GM23338 (cell line): ENCODE results near the gene ZFHX3. TPM values are rescaled to one million over a fixed set of nuclear protein-coding genes. Genes with fewer than 3 reads are reported as not detected.

Experiments
- ATAC-seq: fragments of 200-7000 bp; cut with Tn5 transposase; 3 replicates; pipeline ENCODE4 v1.9.1; 2020
- DNase-seq: peaks from one replicate; pipeline ENCODE4 v3.0.0-alpha.2; 2015; ENCODE audit warnings: low spot score
- H2AFZ ChIP-seq: fragments of 200-600 bp; sonication (generic); 2 replicates; pipeline ENCODE4 v1.8.0; 2016; ENCODE audit warnings: antibody characterized with exemption, mild to moderate bottlenecking, moderate library complexity
- H3F3A ChIP-seq: fragments of 200-600 bp; sonication (generic); replicated peaks from 2 replicates; pipeline ENCODE4 v1.8.0; 2017; ENCODE audit warnings: antibody characterized with exemption, mixed run types, low read depth
- H3K27ac ChIP-seq: fragments of 200-600 bp; sonication (generic); 2 replicates; pipeline ENCODE4 v1.6.1; 2016; ENCODE audit warnings: low read depth
- H3K27me3 ChIP-seq: fragments of 200-600 bp; sonication (generic); 2 replicates; pipeline ENCODE4 v1.8.0; 2016; ENCODE audit warnings: mild to moderate bottlenecking, mixed run types, moderate library complexity; ENCODE audit not compliant: insufficient read depth
- H3K36me3 ChIP-seq: fragments of 200-600 bp; sonication (generic); 2 replicates; pipeline ENCODE4 v1.8.0; 2016; ENCODE audit warnings: mild to moderate bottlenecking; ENCODE audit not compliant: insufficient read depth
- H3K4me1 ChIP-seq: fragments of 200-600 bp; sonication (generic); 2 replicates; pipeline ENCODE4 v1.8.0; 2016; ENCODE audit warnings: mild to moderate bottlenecking, moderate library complexity; ENCODE audit not compliant: insufficient read depth
- H3K4me2 ChIP-seq: fragments of 200-600 bp; sonication (generic); 2 replicates; pipeline ENCODE4 v1.7.1; 2017; ENCODE audit warnings: mixed run types
- H3K4me3 ChIP-seq: fragments of 200-600 bp; sonication (generic); 2 replicates; pipeline ENCODE4 v1.6.1; 2016; ENCODE audit warnings: mixed run types
- H3K79me2 ChIP-seq: fragments of 200-600 bp; sonication (generic); replicated peaks from 2 replicates; pipeline ENCODE4 v1.8.0; 2017; ENCODE audit warnings: mild to moderate bottlenecking; ENCODE audit not compliant: insufficient read depth
- H3K9me2 ChIP-seq: fragments of 200-600 bp; sonication (generic); 2 replicates; pipeline ENCODE4 v1.8.0; 2017; ENCODE audit not compliant: insufficient read depth
- H4K20me1 ChIP-seq: fragments of 200-600 bp; sonication (generic); replicated peaks from 2 replicates; pipeline ENCODE4 v1.8.0; 2017; ENCODE audit warnings: mild to moderate bottlenecking; ENCODE audit not compliant: insufficient read depth
- H3K27ac Mint-ChIP-seq: 2 replicates; pipeline ENCODE4 v1.8.0; 2020; ENCODE audit warnings: inconsistent platforms, mild to moderate bottlenecking, moderate library complexity, mixed read lengths
- H3K27me3 Mint-ChIP-seq: 3 replicates; pipeline ENCODE4 v1.8.0; 2022; ENCODE audit warnings: low read depth, mild to moderate bottlenecking, moderate library complexity, mixed read lengths, inconsistent platforms; ENCODE audit not compliant: insufficient read depth, poor library complexity
- H3K36me3 Mint-ChIP-seq: 3 replicates; pipeline ENCODE4 v1.8.0; 2021; ENCODE audit warnings: low read depth, mild to moderate bottlenecking, inconsistent platforms, moderate library complexity, mixed read lengths
- H3K4me1 Mint-ChIP-seq: 3 replicates; pipeline ENCODE4 v1.8.0; 2020; ENCODE audit warnings: mild to moderate bottlenecking, inconsistent platforms, mixed read lengths
- H3K4me3 Mint-ChIP-seq: 3 replicates; pipeline ENCODE4 v1.8.0; 2021; ENCODE audit warnings: moderate library complexity, mild to moderate bottlenecking, inconsistent platforms, mixed read lengths
- H3K9me3 Mint-ChIP-seq: 3 replicates; pipeline ENCODE4 v1.8.0; 2020; ENCODE audit warnings: moderate library complexity, mild to moderate bottlenecking, inconsistent platforms, mixed read lengths
- CREB1 ChIP-seq: fragments of 250-450 bp; sonication (Bioruptor Pico); IDR thresholded peaks from 2 replicates; pipeline ENCODE4 v1.5.0; 2020; ENCODE audit warnings: low read depth, mild to moderate bottlenecking, moderate library complexity
- EZH2phosphoT487 ChIP-seq: fragments of 200-600 bp; sonication (generic); IDR thresholded peaks from one replicate; pipeline ENCODE4 v1.8.1; 2018; ENCODE audit warnings: antibody characterized with exemption; ENCODE audit not compliant: unreplicated experiment
- ZNF462 ChIP-seq: fragments of 250-450 bp; sonication (Bioruptor Pico); IDR thresholded peaks from 2 replicates; pipeline ENCODE4 v1.5.0; 2020; ENCODE audit warnings: mild to moderate bottlenecking, moderate library complexity
- polyA plus RNA-seq: library from polyadenylated mRNA; unstranded; fragments of >200 nt; fragmentation: Nextera tagmentation; extraction: Ambion mirVana; gene quantifications from 2 replicates; pipeline ENCODE4 v1.2.1, GENCODE V29; 2016
- total RNA-seq: library from RNA; depleted of rRNA; stranded (reverse); fragments of >200 nt; shearing (Covaris generic); gene quantifications from 2 replicates; pipeline ENCODE4 v1.2.3, GENCODE V29; 2014
- TF ChIP-seq, protein P1 (sequence below): IDR thresholded peaks from one replicate; pipeline ENCODE4 v1.6.1; 2018; ENCODE audit warnings: antibody characterized with exemption; ENCODE audit not compliant: unreplicated experiment
- TF ChIP-seq, protein P2 (sequence below): IDR thresholded peaks from 2 replicates; pipeline ENCODE4 v1.6.1; 2016; ENCODE audit warnings: antibody characterized with exemption

Gene ZFHX3
- total and polyA plus RNA-seq, 2 experiments from 2014 or later: 1.0 to 1.5 TPM

DNA sequence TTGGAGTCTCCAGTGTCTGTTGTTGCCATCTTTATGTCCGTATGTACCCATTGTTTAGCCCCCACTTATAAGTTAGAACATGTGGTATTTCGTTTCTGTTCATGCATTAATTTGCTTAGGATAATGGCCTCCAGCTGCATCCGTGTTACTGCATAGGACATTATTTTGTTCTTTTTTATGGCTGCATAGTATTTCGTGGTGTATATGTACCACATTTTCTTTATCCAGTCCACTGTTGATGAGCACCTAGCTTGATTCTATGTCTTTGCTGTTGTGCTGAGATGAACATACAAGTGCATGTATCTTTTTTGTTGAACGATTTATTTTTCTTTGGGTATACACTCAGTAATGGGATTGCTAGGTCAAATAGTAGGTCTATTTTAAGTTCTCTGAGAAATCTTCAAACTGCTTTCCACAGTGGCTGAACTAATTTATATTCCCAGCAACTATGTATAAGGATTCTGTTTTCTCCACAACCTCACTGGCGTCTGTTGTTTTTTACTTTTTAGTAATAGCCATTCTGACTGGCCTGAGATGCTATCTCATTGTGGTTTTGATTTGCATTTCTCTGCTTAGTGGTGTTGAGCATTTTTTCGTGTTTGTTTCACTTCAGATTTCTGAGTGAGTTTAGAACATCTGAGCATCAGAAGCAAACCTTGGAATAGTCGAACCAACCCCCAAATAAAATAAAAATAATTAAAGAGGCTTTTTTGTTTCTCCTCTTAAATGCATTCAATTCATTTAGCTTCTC lies 304.7 kb downstream of the ZFHX3 start:
- DNase-seq: no peak
- H3K4me2 ChIP-seq: no peak overlapping the region
- Mint-ChIP-seq H3K27ac (no peak overlapping the region), H3K4me1 (peaks cover 2% of the 10 kb centered on the region; the same call in 2 of the 3 replicates), H3K9me3 (no peaks in the 10 kb centered on the region; the same call in 2 of the 3 replicates), H3K27me3 (peaks cover 2% of the 10 kb centered on the region), H3K36me3 (no peaks in the 10 kb centered on the region), H3K4me3 (no peak overlapping the region)
- peaks cover 9% of the 10 kb centered on the region; the same call in 1 of the 2 replicates for H3K4me1 ChIP-seq
- no peaks in the 10 kb centered on the region for H3K36me3 ChIP-seq
- no peak overlapping the region for H2AFZ ChIP-seq
- TF ChIP-seq ZNF462 (CRISPR knock-in tag) (no peak), EZH2phosphoT487 (no peak), CREB1 (CRISPR knock-in tag) (no peak)
- TF ChIP-seq, protein P1, sequence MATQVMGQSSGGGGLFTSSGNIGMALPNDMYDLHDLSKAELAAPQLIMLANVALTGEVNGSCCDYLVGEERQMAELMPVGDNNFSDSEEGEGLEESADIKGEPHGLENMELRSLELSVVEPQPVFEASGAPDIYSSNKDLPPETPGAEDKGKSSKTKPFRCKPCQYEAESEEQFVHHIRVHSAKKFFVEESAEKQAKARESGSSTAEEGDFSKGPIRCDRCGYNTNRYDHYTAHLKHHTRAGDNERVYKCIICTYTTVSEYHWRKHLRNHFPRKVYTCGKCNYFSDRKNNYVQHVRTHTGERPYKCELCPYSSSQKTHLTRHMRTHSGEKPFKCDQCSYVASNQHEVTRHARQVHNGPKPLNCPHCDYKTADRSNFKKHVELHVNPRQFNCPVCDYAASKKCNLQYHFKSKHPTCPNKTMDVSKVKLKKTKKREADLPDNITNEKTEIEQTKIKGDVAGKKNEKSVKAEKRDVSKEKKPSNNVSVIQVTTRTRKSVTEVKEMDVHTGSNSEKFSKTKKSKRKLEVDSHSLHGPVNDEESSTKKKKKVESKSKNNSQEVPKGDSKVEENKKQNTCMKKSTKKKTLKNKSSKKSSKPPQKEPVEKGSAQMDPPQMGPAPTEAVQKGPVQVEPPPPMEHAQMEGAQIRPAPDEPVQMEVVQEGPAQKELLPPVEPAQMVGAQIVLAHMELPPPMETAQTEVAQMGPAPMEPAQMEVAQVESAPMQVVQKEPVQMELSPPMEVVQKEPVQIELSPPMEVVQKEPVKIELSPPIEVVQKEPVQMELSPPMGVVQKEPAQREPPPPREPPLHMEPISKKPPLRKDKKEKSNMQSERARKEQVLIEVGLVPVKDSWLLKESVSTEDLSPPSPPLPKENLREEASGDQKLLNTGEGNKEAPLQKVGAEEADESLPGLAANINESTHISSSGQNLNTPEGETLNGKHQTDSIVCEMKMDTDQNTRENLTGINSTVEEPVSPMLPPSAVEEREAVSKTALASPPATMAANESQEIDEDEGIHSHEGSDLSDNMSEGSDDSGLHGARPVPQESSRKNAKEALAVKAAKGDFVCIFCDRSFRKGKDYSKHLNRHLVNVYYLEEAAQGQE: no peak
- TF ChIP-seq, protein P2, sequence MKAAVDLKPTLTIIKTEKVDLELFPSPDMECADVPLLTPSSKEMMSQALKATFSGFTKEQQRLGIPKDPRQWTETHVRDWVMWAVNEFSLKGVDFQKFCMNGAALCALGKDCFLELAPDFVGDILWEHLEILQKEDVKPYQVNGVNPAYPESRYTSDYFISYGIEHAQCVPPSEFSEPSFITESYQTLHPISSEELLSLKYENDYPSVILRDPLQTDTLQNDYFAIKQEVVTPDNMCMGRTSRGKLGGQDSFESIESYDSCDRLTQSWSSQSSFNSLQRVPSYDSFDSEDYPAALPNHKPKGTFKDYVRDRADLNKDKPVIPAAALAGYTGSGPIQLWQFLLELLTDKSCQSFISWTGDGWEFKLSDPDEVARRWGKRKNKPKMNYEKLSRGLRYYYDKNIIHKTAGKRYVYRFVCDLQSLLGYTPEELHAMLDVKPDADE: no peak
- H3F3A ChIP-seq: no peaks in the 10 kb centered on the region
- no peak for ATAC-seq
- no peaks in the 10 kb centered on the region for H3K9me2 ChIP-seq
- H3K79me2 ChIP-seq: no peaks in the 10 kb centered on the region
- H3K4me3 ChIP-seq: no peak overlapping the region
- H4K20me1 ChIP-seq: no peaks in the 10 kb centered on the region
- no peaks in the 10 kb centered on the region for H3K27me3 ChIP-seq
- H3K27ac ChIP-seq: no peak overlapping the region
